ENCODE data around the gene FLACC1. TPM values are rescaled to one million over a fixed set of nuclear protein-coding genes. Genes with fewer than 3 reads are reported as not detected.
"Not testable (repeated sequence)": the region's sequence is repeated elsewhere in the genome, so short reads cannot be mapped to it uniquely, and the experiment has no call there.

FLACC1 gene
- total and polyA plus RNA-seq, 9 of the 15 experiments (the other 6 are each of a cell fraction or from before 2014, with no cell fraction given): 0.07 to 0.68 (median 0.22) TPM; not detected in 2

DNA sequence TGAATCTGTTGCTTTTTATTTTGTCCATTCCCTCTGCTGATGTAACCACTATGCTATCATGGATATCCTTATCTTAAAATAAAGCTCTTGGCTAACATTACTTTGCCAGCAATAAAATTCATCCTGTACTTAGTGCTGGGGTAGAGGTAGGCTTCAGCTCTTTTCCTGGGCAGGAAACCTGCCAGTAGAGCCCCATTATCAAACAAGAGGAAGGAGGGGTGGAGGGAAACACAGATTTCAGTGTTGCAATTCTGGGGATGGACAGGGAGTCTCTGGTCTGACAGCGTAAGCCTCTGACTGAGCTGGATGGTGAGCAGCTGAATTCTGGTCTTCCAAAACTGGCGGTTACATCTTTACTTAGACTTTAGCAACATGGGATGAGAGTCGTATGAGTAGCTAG is 49.3 kb downstream of the FLACC1 start (continued):
- TF ChIP-seq, protein P1, sequence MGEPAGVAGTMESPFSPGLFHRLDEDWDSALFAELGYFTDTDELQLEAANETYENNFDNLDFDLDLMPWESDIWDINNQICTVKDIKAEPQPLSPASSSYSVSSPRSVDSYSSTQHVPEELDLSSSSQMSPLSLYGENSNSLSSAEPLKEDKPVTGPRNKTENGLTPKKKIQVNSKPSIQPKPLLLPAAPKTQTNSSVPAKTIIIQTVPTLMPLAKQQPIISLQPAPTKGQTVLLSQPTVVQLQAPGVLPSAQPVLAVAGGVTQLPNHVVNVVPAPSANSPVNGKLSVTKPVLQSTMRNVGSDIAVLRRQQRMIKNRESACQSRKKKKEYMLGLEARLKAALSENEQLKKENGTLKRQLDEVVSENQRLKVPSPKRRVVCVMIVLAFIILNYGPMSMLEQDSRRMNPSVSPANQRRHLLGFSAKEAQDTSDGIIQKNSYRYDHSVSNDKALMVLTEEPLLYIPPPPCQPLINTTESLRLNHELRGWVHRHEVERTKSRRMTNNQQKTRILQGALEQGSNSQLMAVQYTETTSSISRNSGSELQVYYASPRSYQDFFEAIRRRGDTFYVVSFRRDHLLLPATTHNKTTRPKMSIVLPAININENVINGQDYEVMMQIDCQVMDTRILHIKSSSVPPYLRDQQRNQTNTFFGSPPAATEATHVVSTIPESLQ (CRISPR knock-in tag; IDR thresholded peaks at IDR 0.05): no peak
- TF ChIP-seq, protein P2, sequence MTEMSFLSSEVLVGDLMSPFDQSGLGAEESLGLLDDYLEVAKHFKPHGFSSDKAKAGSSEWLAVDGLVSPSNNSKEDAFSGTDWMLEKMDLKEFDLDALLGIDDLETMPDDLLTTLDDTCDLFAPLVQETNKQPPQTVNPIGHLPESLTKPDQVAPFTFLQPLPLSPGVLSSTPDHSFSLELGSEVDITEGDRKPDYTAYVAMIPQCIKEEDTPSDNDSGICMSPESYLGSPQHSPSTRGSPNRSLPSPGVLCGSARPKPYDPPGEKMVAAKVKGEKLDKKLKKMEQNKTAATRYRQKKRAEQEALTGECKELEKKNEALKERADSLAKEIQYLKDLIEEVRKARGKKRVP (CRISPR knock-in tag; IDR thresholded peaks at IDR 0.05): no peak
- no peak for TF ChIP-seq EWSR1 (IDR thresholded peaks at IDR 0.05; ENCODE audit: borderline replicate concordance, low read depth, partially characterized antibody)
- no peak for TF ChIP-seq RFX1 (IDR thresholded peaks at IDR 0.05)

DNA sequence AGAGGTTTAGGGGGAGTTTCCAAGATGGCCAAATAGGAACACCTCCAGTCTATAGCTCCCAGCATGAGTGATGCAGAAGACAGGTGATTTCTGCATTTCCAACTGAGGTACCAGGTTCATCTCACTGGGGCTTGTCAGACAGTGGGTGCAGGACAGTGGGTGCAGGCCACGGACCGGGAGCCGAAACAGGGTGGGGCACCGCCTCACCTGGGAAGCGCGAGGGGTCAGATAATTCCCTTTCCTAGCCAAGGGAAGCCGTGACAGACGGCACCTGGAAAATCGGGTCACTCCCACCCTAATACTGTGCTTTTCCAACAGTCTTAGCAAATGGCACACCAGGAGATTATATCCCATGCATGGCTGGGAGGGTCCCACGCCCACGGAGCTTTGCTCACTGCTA is 57.2 kb downstream of the FLACC1 start:
- intact Hi-C loops (cut with micrococcal nuclease); H3K27ac ChIP-seq (ENCODE audit: extremely low read depth, low read depth, low read length); H4K20me1 ChIP-seq (replicated peaks; ENCODE audit: control insufficient read depth, insufficient read depth, low read length); BruUV-seq (replicated peaks); DNase-seq (ENCODE audit: extremely low read depth in 1 of 4, low spot score in 3 of 4); in situ Hi-C loops (cut with MboI); H3K4me3 ChIP-seq; ATAC-seq; CTCF ChIA-PET (ENCODE audit: low intra/inter-chr PET ratio); H3K36me3 ChIP-seq (ENCODE audit: control insufficient read depth, insufficient read depth, low read length); H3K9me1 ChIP-seq (ENCODE audit: control insufficient read depth, insufficient read depth, low read length); H3K4me2 ChIP-seq (ENCODE audit: insufficient read depth, low read length); H3K27me3 ChIP-seq (ENCODE audit: control insufficient read depth in 2 of 2, insufficient read depth in 2 of 2, low read length in 2 of 2); H3K9me3 ChIP-seq (replicated peaks; ENCODE audit: control insufficient read depth, insufficient read depth, low read depth, low read length); H3K9ac ChIP-seq (ENCODE audit: insufficient read depth in 1 of 2, low read depth in 2 of 2, low read length in 2 of 2); FAIRE-seq; H3K4me1 ChIP-seq (replicated peaks in 1 of 2; ENCODE audit: control insufficient read depth in 2 of 2, insufficient read depth in 2 of 2, low read length in 2 of 2); H2AFZ ChIP-seq (ENCODE audit: low read depth, low read length); H3K79me2 ChIP-seq (ENCODE audit: control insufficient read depth, insufficient read depth, low read length): not testable (repeated sequence)
- WGBS (ENCODE audit: insufficient coverage, low coverage, missing lambda C conversion rate): 12% methylated on average over 5 of the region's 11 CpGs
- POLR2A ChIA-PET: interaction anchor here (1.0 kb wide), 1 partner anchor 46 kb away, joined by 3 read pairs; no protein-coding TSS in a partner anchor
